ENCODE measurements around the gene FIP1L1.

DNA sequence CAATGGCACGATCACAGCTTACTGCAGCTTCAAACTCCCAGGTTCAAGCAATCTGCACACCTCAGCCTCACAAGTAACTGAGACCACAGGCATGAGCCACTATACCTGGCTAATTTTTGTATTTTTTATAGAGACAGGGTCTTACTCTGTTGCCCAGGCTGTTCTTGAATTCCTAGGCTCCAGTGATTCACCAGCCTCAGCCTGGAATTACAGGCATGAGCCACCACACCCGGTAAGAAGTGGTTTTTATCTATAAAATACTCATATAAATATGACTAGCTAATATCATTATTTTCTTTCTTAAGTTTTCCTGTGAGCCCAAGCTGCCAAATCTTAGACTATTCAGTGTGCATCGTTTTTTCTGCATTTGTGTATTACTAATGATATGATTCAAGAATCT, 16.0 kb upstream of the FIP1L1 start:
- TF ChIP-seq, protein P1, sequence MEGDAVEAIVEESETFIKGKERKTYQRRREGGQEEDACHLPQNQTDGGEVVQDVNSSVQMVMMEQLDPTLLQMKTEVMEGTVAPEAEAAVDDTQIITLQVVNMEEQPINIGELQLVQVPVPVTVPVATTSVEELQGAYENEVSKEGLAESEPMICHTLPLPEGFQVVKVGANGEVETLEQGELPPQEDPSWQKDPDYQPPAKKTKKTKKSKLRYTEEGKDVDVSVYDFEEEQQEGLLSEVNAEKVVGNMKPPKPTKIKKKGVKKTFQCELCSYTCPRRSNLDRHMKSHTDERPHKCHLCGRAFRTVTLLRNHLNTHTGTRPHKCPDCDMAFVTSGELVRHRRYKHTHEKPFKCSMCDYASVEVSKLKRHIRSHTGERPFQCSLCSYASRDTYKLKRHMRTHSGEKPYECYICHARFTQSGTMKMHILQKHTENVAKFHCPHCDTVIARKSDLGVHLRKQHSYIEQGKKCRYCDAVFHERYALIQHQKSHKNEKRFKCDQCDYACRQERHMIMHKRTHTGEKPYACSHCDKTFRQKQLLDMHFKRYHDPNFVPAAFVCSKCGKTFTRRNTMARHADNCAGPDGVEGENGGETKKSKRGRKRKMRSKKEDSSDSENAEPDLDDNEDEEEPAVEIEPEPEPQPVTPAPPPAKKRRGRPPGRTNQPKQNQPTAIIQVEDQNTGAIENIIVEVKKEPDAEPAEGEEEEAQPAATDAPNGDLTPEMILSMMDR (conservative IDR thresholded peaks at IDR 0.05; ENCODE audit: low read length), result no peak
- TF ChIP-seq EZH2phosphoT487 (IDR thresholded peaks at IDR 0.05; ENCODE audit: borderline replicate concordance), result no peak

All from Loucy (cell line).